Measurements from ENCODE around the gene KLHDC10.
"Not testable (repeated sequence)": the region's sequence is repeated elsewhere in the genome, so short reads cannot be mapped to it uniquely, and the experiment has no call there.

Gene KLHDC10

DNA sequence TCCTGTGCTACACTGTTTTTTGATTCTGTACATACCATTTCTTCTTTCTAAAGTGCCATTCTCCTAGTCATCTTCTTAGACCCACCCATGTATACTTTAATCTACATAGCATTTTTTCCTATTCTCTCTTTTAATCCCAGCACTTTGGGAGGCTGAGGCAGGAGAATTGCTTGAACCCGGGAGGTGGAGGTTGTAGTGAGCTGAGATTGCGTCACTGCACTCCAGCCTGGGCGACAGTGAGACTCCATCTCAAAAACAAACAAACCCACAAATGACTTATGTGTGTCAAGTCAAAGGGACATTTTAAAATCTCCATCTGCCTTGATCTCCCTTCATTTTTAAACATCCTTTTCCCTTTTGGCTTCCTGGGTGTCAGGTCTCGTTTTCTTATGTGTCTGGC lies 13.2 kb downstream of the KLHDC10 start:
- not testable (repeated sequence) for DNase-seq

DNA sequence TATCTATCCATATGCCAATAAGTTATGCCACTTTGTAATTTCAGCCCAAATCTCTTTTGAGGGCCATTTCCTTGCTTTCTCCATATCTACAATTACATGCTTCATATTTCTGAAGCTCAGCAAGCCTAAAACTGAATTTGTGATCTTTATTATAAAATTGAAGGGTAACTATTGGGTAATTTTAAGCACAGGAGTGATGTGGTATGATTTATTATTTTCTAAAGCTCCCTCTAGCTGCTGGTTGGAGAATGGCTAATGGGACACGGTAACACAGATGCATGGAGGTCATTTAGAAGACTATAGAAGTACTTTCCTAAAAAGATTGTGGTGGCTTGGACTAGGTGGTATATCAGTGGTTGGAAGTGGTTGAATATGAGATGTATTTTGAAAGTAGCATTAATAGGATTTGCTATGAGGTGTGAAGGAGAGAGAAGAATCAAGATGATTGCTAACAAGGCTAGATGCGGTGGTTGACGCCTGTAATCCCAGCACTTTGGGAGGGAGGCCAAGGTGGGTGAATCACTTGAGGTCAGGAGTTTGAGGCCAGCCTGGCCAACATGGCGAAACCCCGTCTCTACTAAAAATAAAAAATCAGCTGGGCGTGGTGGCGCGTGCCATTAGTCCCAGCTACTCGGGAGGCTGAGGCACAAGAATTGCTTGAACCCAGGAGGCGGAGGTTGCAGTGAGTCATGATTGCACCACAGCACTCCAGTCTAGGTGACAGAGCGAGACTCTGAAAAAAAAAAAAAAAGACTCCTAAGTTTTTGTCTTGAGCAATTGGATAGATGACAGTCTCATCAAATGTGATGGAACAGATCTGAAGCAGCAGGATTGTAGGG lies 13.9 kb downstream of the KLHDC10 start:
- DNase-seq: no peak

DNA sequence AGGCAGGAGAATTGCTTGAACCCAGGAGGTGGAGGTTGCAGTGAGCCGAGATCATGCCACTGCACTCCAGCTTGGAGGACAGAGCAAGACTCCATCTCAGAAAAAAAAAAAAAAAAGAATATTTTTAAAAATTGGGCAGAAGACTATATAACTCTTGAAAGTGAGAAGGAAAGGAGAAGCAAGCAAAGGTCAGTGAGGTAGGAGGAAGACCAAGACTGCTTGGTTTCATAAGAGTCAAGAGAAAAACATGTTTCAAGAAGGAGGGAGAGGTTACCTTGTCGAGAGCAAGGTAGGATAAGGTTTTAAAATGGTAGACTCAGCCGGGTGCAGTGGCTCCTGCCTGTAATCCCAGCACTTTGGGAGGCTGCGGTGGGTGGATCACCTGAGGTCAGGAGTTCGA lies 14.9 kb downstream of the KLHDC10 start:
- DNase-seq: not testable (repeated sequence)

DNA sequence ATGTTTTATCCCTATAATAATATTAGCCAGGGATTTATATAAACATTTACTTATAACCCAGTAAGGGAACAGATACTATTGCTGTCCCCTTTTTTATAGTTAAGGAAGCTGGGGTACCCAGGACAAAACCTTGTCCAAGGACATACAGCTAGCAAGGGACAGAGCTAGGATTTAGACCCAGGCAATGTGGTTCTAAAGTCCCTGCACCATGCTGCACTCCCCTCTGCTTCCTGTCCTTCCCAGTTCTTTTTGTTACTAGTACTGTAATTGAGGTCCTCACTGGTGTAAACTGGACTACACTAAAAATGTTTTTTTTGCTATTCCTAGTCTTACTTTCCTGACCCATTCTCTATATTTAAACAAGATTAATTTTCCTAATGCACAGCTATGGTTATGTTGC lies 16.6 kb downstream of the KLHDC10 start:
- DNase-seq: no peak

DNA sequence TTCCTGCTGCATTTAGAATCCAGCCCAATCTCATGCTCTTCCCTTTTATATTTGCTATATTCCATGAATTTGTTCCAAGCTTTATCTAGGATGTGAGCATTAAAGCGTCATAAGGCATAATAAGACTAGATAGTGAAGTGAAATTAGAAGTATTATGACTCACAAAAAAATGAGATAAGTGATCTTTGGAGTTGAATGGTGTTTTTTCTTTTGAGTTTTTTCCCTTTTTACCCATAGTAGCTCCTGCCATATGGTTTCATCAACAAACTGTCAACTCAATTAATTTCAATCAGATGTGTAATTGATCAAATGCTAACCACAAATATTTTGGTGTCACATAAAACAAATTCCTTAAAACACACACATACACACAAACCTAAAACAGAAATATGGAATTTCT lies 17.0 kb downstream of the KLHDC10 start:
- DNase-seq: peak; percentile 38

DNA sequence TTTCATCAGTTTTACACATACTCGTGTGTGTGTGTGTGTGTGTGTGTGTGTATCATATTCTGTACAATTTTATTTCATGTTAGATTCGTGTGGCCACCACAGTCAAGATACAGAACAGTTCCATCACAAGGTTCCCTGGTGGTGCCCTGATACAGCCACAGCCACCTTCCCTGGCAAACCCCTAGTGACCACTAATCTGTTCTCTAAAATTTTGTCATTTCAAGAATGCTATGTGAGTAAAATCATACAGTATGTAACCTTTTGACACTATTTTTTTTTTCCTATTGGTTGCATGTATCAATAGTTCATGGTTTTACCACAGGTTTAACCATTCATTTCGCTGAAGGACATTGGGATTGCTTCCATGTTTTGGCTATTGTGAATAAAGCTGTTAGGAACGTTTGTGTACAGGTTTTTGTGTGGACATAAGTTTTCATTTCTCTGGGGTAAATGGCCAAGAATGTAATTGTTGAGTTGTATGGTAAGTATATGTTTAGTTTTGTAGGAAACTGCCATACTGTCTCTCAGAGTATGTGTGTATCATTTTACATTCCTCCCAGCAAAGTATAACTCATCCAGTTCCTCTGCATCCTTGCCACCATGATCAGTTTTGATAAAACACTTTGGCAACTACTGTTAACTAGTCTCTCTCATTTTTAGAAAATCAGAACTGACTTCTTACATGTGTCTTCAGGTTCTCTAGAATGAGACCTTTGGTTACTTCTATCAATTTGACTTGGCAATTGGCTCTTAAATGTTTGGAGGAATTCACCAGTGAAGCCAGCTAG lies 20.6 kb downstream of the KLHDC10 start:
- no peak for DNase-seq

DNA sequence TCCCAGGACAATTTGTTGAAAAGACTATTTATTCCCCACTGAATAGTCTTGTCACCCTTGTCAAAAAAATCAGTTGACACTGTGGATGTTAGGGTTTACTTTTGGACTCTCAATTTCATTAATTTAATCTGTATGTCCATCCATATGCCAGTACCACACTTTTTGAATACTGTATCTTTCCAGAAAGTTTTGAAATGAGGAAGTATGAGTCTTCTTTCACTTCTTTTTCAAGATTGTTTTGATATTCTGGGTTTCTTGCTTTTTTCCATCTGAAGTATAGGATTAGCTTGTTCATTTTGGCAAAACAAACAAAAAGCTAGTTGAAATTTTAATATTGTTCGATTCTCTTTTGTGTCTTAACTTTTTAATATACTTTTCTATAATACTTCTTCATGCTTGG lies 21.7 kb downstream of the KLHDC10 start:
- DNase-seq: no peak

DNA sequence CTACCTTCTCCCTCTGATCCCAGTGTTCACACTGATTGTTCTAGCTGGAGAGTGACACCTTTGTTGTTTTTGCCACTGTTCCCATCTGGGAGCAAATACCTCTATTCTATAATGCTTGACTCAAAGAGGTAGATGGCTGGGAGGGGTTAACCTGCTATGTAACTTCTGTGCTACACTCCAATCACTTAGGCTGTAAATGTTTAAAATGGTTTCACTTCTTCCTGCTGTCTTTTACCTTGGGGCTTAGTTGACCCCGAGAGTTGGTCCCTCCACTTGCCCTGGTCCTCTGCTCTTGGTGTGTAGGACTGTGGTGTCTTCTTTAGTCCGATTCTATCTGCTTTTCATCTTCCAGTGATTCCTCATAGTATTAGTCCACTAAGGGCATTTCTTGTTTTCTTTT lies 22.3 kb downstream of the KLHDC10 start:
- no peak for DNase-seq

DNA sequence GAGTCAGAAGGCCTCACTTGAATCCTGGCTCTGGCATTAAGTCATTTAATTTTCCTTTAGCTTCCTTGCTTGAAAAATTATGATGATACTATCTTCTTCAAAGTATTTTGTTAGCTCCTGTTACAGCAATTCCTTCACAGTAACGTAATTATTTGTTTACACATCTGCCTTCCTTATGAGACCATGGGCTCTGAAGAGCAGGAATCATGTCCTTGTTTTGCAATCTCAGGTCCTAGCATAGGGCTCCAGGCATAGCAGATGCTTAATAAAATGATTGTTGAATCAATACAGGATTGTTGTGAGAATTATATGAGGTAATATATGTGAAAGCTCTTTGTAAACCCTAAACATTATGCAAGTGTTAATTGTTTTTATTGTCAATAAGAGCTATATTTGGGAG lies 25.5 kb downstream of the KLHDC10 start:
- no peak for DNase-seq

DNA sequence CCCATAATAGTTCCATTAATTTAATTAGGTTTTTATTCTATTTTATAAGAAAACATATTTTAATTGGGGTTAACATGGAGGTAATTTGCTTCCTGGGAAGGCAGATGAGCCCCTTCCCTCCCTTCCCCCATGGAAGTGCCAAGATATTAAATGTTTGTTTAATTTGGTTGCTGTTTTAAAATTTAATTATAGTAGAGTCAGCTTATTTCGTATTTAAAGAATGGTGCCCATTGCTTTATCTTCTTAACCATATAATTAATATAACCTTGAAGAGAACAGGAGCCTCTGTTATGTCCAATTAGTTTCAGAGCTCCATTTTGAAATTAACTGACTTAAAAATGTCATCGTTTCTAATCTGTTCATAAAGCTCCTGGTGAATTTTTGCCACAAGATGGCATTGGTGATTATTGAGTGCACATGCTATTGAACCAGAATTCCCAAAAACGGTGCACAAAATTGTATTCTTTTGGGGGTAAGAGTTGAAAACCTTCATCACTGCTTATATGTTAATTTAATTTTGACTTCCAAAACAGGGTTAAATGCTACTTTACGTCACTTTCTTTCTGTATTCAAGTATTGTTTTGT lies 26.0 kb downstream of the KLHDC10 start:
- peak; percentile 20 for DNase-seq

DNA sequence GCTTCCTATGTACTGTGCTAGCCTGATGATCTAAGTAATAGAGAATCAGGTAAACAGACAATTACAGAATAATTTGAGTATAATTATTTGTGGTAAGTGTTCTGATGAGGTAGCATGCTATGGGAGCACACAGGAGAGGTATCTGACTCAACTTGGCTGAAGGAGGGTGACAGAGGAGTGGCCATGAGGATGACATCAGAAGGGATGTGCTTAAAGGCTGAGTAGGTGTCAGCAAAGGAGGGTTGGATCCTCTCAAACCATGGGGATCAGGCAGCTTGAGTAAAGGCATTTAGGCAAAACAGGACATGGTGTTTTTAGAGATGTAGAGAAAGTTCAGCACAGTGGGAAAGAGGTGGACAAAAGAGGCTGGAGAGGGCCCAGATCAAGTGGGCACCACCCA lies 29.0 kb downstream of the KLHDC10 start:
- no peak for DNase-seq

DNA sequence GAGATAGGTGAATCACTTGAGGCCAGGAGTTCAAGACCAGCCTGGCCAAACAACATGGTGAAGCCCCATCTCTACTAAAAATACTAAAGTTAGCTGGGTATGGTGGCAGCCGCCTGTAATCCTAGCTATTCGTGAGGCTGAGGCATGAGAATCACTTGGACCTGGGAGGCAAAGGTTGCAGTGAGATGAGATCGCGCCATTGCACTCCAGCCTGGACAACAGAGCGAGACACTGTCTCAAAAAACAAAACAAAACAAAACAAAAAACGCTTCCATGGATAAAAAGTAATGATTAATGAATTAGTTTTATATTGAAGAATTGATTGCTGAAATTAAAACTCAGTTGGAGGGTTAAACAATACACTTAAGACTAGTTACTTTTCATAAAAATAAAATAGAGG lies 32.3 kb downstream of the KLHDC10 start:
- DNase-seq: no peak

DNA sequence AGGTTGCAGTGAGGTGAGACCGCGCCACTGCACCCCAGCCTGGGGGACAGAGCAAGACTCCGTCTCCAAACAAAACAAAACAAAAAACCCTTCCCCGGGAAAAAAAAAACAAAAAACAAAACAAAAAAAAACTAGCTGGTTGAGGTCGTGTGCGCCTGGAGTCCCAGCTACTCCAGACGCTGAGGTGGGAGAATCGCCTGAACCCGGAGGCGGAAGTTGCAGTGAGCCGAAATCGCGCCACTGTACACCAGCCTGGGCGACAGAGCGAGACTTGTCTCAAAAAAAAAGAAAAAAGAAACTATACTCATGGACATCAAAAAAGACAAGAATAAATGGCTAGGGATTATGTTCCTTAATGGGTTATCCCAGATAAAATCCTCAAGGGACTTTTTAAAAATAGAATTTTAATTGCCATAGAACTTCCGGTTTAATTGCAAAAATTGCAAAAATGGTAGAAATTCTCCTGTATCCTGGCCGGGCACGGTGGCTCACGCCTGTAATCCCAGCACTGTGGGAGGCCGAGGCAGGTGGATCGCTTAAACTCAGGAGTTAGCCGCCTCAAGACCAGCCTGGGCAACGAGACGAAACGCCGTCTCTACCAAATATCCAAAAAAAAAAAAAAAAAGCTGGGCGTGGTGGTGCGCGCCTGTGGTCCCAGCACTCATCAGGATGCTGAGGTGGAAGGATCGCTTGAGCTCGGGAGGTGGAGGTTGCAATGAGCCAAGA lies 37.8 kb downstream of the KLHDC10 start:
- no peak for DNase-seq

DNA sequence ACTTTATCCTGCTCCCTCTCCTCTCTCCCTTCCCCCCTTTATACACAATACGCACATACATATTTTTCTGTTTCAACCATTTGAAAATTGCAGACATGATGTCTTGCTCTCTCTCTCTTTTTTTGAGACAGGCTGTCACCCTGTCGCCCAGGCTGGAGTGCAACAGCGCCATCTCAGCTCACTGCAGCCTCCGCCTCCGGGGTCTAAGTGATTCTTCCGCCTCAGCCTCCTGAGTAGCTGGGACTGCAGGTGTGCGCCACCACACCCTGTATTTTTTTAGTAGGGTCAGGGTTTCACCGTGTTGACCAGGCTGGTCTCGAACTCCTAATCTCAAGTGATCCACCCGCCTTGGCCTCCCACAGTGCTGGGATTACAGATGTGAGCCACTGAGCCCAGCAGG lies 38.5 kb downstream of the KLHDC10 start:
- DNase-seq: no peak

DNA sequence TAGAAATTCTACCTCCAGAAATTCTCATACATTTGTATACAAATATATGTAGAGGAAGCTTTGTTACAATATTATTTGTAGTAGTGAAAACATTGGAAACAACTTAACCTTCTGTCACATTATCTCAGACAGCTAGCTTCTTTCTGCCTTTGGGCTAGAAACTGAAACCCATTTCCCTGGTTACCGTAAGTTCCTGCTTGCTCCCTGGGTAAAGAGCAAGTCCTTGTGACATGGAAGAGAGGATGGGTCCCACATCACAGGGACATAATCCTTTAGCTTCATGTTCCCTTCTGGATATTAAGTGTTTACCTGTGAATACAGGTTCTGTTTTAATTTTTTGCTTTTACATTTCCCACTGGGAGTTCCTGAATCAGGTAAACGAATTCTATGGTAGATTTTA lies 41.8 kb downstream of the KLHDC10 start:
- DNase-seq: no peak

DNA sequence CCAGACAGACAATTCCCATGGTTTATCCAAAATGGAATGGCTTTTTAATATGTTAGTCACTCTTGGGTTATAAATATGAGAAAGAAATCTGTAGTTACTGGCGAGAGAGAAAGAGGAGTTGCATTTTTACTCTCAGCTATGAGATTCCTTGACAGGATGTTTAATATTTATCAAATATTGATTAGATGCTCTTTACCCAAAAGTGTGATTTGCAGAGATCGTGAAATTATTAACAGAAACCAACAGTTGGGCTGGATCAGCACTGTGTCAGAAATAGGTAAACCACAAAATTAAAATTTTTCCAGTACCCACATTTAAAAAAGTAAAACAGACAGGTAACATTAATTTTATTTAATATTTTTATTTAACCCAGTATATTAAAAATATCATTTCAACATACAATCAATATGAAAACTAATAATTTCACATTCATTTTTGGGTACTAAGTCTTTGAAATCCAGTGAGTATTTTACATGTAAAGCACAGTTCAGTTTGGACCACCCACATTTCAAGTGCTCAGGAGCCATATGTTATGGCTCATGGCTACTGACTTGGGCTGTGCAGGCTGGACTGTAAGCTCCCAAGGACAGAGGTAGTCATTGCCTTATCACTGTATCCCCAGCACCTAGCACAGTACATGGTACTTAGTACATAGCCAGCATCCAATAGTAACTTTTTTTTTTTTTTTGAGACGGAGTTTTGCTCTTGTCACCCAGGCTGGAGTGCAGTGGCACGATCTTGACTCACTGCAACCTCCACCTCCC lies 42.5 kb downstream of the KLHDC10 start:
- no peak for DNase-seq

DNA sequence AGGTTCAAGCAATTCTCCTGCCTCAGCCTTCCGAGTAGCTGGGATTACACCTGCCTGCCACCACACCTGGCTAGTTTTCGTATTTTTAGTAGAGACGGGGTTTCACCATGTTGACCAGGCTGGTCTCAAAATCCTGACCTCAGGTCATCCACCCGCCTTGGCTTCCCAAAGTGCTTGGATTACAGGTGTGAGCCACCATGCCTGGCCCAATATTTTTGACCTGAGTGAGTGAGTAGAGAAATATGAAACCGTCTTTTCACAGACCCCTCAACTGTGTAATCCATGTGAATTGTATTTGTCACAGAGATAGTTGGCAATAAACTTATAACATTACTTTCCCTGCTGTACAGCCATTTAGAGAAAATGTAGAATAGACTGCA lies 43.1 kb downstream of the KLHDC10 start:
- not testable (repeated sequence) for DNase-seq

DNA sequence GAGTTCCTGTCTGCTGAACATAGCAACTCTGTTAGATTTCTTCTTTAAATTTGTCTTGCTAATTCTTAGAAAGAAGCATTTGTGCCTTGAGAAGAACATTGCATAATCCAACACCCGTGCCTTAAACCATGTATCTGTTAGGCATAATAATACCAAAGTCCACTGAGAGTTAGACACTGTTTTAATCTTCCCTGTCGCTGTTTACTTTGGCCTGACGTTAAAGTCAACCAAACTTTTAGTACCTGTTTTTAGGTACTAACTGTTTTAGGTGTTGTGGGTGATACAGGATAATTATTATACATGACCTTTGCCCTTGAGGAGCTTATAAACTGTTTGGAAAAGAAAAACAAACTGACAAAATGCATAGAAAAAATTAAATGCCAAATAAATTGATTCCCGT lies 43.6 kb downstream of the KLHDC10 start:
- DNase-seq: no peak

DNA sequence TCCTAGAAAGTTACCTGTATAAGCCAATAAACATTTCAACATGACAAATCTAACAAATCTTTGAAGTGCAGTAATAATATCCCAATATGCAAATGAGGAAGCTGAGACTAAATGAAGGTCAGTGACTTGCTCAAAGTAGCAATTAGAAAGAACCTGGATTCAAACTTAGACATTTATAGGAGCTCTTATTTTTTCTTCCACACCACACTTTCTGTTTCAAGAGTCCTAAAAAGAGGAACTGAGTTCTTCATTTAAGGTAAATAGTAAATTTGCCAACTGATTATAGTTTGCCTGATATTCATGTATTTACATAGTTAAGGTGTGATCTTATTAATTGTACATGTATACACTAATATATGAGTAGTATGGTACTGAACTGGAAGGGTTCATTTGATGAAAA lies 44.0 kb downstream of the KLHDC10 start:
- DNase-seq: no peak

DNA sequence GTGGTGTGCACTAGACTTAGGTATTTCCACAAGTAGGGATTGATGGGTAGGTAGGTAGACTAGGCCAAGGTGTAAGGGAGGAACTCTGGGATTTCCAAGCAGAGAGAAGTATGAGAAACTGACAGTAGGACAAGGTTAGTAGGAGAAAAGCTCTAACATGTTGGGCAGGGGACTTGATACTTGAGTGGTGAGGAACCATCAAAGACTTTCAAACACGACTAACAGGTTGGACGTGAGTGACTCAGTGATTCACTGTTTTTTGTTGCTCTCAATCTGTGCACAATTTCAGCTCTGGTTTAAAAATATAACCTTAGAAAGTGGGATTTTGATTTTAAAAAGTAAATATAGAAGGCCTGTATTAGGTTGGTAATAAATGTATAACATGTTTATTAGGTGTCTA lies 44.4 kb downstream of the KLHDC10 start:
- no peak for DNase-seq

DNA sequence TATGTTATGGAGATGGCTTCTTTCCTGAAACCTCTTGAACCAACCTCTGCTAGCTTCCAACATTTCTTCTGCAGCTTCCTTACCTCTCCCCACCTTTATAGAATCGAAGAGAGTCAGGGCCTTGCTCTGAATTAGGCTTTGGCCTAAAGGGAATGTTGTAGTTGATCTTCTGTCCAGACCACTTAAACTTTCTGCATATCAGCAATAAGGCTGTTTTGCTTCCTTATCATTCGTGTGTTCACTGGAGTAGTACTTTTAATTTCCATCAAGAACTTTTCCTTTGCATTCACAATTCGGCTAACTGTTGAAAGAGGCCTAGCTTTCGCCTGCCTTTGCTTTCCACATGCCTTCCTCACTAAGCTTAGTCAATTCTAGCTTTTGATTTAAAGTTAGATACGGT lies 48.0 kb downstream of the KLHDC10 start:
- no peak for DNase-seq

DNA sequence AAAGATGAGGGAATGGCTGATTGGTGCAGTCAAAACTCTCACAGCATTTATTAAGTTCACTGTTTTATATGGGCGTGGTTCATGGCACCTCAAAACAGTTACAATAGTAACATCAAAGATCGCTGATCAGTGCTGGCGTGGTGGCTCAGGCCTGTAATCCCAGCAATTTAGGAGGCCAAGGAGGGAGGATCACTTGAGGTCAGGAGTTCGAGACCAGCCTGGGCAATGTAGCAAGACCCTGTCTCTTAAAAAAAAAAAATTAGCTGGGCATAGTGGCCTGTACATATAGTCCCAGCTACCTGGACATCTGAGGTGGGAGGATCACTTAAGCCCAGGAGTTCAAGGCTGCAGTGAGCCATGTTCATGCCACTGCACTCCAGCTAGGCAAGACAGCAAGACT lies 48.5 kb downstream of the KLHDC10 start:
- no peak for DNase-seq

Data from fibroblast of skin of scalp (primary cell).